ENCODE results near the gene TAF4.
A peak's percentile ranks its signal among the peaks of the same experiment; 100 is the strongest.
"Not testable (repeated sequence)": the region's sequence is repeated elsewhere in the genome, so short reads cannot be mapped to it uniquely, and the experiment has no call there.

Gene TAF4

GRCh38 chr20:62096421-62097380 lies 31.0 kb upstream of the TAF4 start:
- H3K4me3 Mint-ChIP-seq, result no peak overlapping the region
- no peak overlapping the region for H3K27ac Mint-ChIP-seq (ENCODE audit: low read depth)
- DNase-seq (ENCODE audit: low spot score in 2 of 2) (no peak), ATAC-seq (replicated peaks; ENCODE audit: extremely low read depth, poor library complexity, severe bottlenecking) (no peak)
- no peaks in the 10 kb centered on the region for H3K36me3 Mint-ChIP-seq (ENCODE audit: insufficient read depth)
- H3K27me3 Mint-ChIP-seq, result peaks cover 39% of the 10 kb centered on the region
- no peaks in the 10 kb centered on the region for H3K4me1 Mint-ChIP-seq
- H3K9me3 Mint-ChIP-seq, result peaks cover 11% of the 10 kb centered on the region

GRCh38 chr20:62089393-62089792 lies 23.7 kb upstream of the TAF4 start:
- Mint-ChIP-seq H3K27me3 (peaks cover 24% of the 10 kb centered on the region), H3K9me3 (no peaks in the 10 kb centered on the region), H3K36me3 (ENCODE audit: insufficient read depth) (no peaks in the 10 kb centered on the region), H3K27ac (ENCODE audit: low read depth) (no peak overlapping the region), H3K4me1 (no peaks in the 10 kb centered on the region), H3K4me3 (no peak overlapping the region)
- DNase-seq (ENCODE audit: low spot score in 2 of 2) (no peak), ATAC-seq (replicated peaks; ENCODE audit: extremely low read depth, poor library complexity, severe bottlenecking) (no peak)

GRCh38 chr20:62088258-62089127 lies 22.8 kb upstream of the TAF4 start:
- no peaks in the 10 kb centered on the region for H3K9me3 Mint-ChIP-seq
- no peak overlapping the region for H3K4me3 Mint-ChIP-seq
- H3K27me3 Mint-ChIP-seq, result peaks cover 24% of the 10 kb centered on the region
- DNase-seq (ENCODE audit: low spot score in 2 of 2), result no peak
- H3K27ac Mint-ChIP-seq (ENCODE audit: low read depth), result no peak overlapping the region
- H3K4me1 Mint-ChIP-seq, result no peaks in the 10 kb centered on the region
- peak; percentile 84 for ATAC-seq (replicated peaks; ENCODE audit: extremely low read depth, poor library complexity, severe bottlenecking)
- H3K36me3 Mint-ChIP-seq (ENCODE audit: insufficient read depth), result no peaks in the 10 kb centered on the region

- Mint-ChIP-seq H3K27me3 (peaks cover 22% of the 10 kb centered on the region), H3K36me3 (ENCODE audit: insufficient read depth) (no peaks in the 10 kb centered on the region), H3K9me3 (no peaks in the 10 kb centered on the region), H3K4me3 (no peak overlapping the region), H3K4me1 (no peaks in the 10 kb centered on the region), H3K27ac (ENCODE audit: low read depth) (no peak overlapping the region)
- no peak for ATAC-seq (replicated peaks; ENCODE audit: extremely low read depth, poor library complexity, severe bottlenecking)
- DNase-seq (ENCODE audit: low spot score in 2 of 2), result no peak
Measured at GRCh38 chr20:62087632-62088031, 22.0 kb upstream of the TAF4 start.

- Mint-ChIP-seq H3K36me3 (ENCODE audit: insufficient read depth) (no peaks in the 10 kb centered on the region), H3K4me1 (no peaks in the 10 kb centered on the region), H3K27me3 (peaks cover 18% of the 10 kb centered on the region), H3K9me3 (no peaks in the 10 kb centered on the region), H3K4me3 (no peak overlapping the region), H3K27ac (ENCODE audit: low read depth) (no peak overlapping the region)
- ATAC-seq (replicated peaks; ENCODE audit: extremely low read depth, poor library complexity, severe bottlenecking), result no peak
- no peak for DNase-seq (ENCODE audit: low spot score in 2 of 2)
Measured at GRCh38 chr20:62087227-62087626, 21.5 kb upstream of the TAF4 start.

GRCh38 chr20:62085206-62085605 lies 19.5 kb upstream of the TAF4 start:
- H3K27ac Mint-ChIP-seq (ENCODE audit: low read depth), result no peak overlapping the region
- no peaks in the 10 kb centered on the region for H3K9me3 Mint-ChIP-seq
- H3K4me3 Mint-ChIP-seq, result no peak overlapping the region
- peaks cover 17% of the 10 kb centered on the region for H3K27me3 Mint-ChIP-seq
- no peaks in the 10 kb centered on the region for H3K4me1 Mint-ChIP-seq
- DNase-seq (ENCODE audit: low spot score in 2 of 2) (no peak), ATAC-seq (replicated peaks; ENCODE audit: extremely low read depth, poor library complexity, severe bottlenecking) (no peak)
- H3K36me3 Mint-ChIP-seq (ENCODE audit: insufficient read depth), result no peaks in the 10 kb centered on the region

GRCh38 chr20:62084224-62084623 lies 18.5 kb upstream of the TAF4 start:
- not testable (repeated sequence) for H3K4me1 Mint-ChIP-seq; H3K4me3 Mint-ChIP-seq; DNase-seq (ENCODE audit: low spot score in 2 of 2); H3K9me3 Mint-ChIP-seq; ATAC-seq (replicated peaks; ENCODE audit: extremely low read depth, poor library complexity, severe bottlenecking); H3K36me3 Mint-ChIP-seq (ENCODE audit: insufficient read depth); H3K27ac Mint-ChIP-seq (ENCODE audit: low read depth)
- H3K27me3 Mint-ChIP-seq, result peaks cover 20% of the 10 kb centered on the region

- Mint-ChIP-seq H3K27me3 (peaks cover 20% of the 10 kb centered on the region), H3K4me1 (no peaks in the 10 kb centered on the region), H3K36me3 (ENCODE audit: insufficient read depth) (no peaks in the 10 kb centered on the region), H3K27ac (ENCODE audit: low read depth) (no peak overlapping the region), H3K4me3 (no peak overlapping the region), H3K9me3 (no peaks in the 10 kb centered on the region)
- DNase-seq (ENCODE audit: low spot score in 2 of 2), result no peak
- no peak for ATAC-seq (replicated peaks; ENCODE audit: extremely low read depth, poor library complexity, severe bottlenecking)
Measured at GRCh38 chr20:62083312-62083711, 17.6 kb upstream of the TAF4 start.

GRCh38 chr20:62080249-62080990 lies 14.7 kb upstream of the TAF4 start:
- Mint-ChIP-seq H3K4me1 (no peaks in the 10 kb centered on the region), H3K4me3 (no peak overlapping the region), H3K27ac (ENCODE audit: low read depth) (no peak overlapping the region), H3K9me3 (peaks cover under 1% of the 10 kb centered on the region), H3K36me3 (ENCODE audit: insufficient read depth) (no peaks in the 10 kb centered on the region), H3K27me3 (peaks cover 18% of the 10 kb centered on the region)
- DNase-seq (ENCODE audit: low spot score in 2 of 2) (no peak), ATAC-seq (replicated peaks; ENCODE audit: extremely low read depth, poor library complexity, severe bottlenecking) (no peak)

- Mint-ChIP-seq H3K36me3 (ENCODE audit: insufficient read depth) (no peaks in the 10 kb centered on the region), H3K4me3 (no peak overlapping the region), H3K27me3 (peaks cover 10% of the 10 kb centered on the region), H3K27ac (ENCODE audit: low read depth) (no peak overlapping the region), H3K4me1 (no peaks in the 10 kb centered on the region), H3K9me3 (peaks cover 6% of the 10 kb centered on the region)
- ATAC-seq (replicated peaks; ENCODE audit: extremely low read depth, poor library complexity, severe bottlenecking) (no peak), DNase-seq (ENCODE audit: low spot score in 2 of 2) (no peak)
Measured at GRCh38 chr20:62079166-62079565, 13.5 kb upstream of the TAF4 start.

GRCh38 chr20:62073323-62073722 lies 7.6 kb upstream of the TAF4 start:
- H3K4me3 Mint-ChIP-seq, result no peak overlapping the region
- no peak overlapping the region for H3K27ac Mint-ChIP-seq (ENCODE audit: low read depth)
- no peaks in the 10 kb centered on the region for H3K4me1 Mint-ChIP-seq
- peaks cover 11% of the 10 kb centered on the region for H3K27me3 Mint-ChIP-seq
- DNase-seq (ENCODE audit: low spot score in 2 of 2) (no peak), ATAC-seq (replicated peaks; ENCODE audit: extremely low read depth, poor library complexity, severe bottlenecking) (no peak)
- peaks cover 3% of the 10 kb centered on the region for H3K36me3 Mint-ChIP-seq (ENCODE audit: insufficient read depth)
- peaks cover 14% of the 10 kb centered on the region for H3K9me3 Mint-ChIP-seq

- Mint-ChIP-seq H3K9me3 (peaks cover 14% of the 10 kb centered on the region), H3K27me3 (peaks cover 11% of the 10 kb centered on the region), H3K4me1 (peaks cover 13% of the 10 kb centered on the region)
- H3K36me3 Mint-ChIP-seq (ENCODE audit: insufficient read depth); ATAC-seq (replicated peaks; ENCODE audit: extremely low read depth, poor library complexity, severe bottlenecking); H3K27ac Mint-ChIP-seq (ENCODE audit: low read depth); H3K4me3 Mint-ChIP-seq; DNase-seq (ENCODE audit: low spot score in 2 of 2): not testable (repeated sequence)
Measured at GRCh38 chr20:62071669-62072430, 6.2 kb upstream of the TAF4 start.

Measured in central memory CD8-positive, alpha-beta T cell (primary cell).